OCI-LY7 (cell line): ENCODE measurements around the gene SPAG4.

Experiments used
- CTCF ChIP-seq: fragments of 200-600 bp; sonication (generic); conservative IDR thresholded peaks from 2 replicates; pipeline ENCODE4 v1.5.1; 2014; ENCODE audit warnings: mild to moderate bottlenecking, antibody characterized with exemption, low read length, moderate library complexity, mixed read lengths
- EZH2phosphoT487 ChIP-seq: fragments of 200-600 bp; sonication (generic); IDR thresholded peaks from 2 replicates; pipeline ENCODE4 v1.6.1; 2018; ENCODE audit warnings: low read depth, borderline replicate concordance, mild to moderate bottlenecking, mixed run types, antibody characterized with exemption, low read length, moderate library complexity, mixed read lengths

- no peak for TF ChIP-seq CTCF
- no peak for TF ChIP-seq EZH2phosphoT487
These were observed at the start of gene SPAG4 for GRCh38 chr20:35615667-35616464.
